ENCODE data around the gene HSPG2. TPM values are rescaled to one million over a fixed set of nuclear protein-coding genes. Genes with fewer than 3 reads are reported as not detected.

The HSPG2 gene
- total and polyA plus RNA-seq, 9 of the 15 experiments (the other 6 are each of a cell fraction or from before 2014, with no cell fraction given), result 0.14 to 160 (median 15.7) TPM

DNA sequence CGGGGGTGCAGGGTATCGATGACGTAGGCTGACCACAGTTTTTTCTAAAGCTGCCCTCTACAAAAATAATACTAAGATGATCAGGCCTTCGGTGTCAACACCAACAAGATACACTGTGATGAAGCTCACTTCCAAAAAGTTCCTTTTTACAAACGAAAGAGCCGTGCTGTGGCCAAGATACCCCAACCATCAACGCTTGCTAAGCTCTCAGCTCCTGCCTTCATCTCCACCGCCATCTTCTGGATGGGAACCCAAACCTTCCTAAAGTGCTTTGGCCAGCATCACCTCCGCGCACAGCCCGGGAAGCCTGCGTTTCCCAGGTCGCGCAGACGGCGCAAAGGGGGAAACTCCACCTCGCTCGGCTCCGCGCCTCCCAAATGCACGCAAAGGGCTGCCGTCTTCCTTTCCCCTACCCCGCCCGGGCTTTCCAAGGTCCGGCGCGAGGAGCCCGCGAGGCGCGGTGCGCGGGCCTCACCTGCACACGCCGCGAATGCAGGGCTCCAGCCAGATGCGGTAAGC lies 154.7 kb downstream of the HSPG2 start (continued):
- TF ChIP-seq, protein P1, sequence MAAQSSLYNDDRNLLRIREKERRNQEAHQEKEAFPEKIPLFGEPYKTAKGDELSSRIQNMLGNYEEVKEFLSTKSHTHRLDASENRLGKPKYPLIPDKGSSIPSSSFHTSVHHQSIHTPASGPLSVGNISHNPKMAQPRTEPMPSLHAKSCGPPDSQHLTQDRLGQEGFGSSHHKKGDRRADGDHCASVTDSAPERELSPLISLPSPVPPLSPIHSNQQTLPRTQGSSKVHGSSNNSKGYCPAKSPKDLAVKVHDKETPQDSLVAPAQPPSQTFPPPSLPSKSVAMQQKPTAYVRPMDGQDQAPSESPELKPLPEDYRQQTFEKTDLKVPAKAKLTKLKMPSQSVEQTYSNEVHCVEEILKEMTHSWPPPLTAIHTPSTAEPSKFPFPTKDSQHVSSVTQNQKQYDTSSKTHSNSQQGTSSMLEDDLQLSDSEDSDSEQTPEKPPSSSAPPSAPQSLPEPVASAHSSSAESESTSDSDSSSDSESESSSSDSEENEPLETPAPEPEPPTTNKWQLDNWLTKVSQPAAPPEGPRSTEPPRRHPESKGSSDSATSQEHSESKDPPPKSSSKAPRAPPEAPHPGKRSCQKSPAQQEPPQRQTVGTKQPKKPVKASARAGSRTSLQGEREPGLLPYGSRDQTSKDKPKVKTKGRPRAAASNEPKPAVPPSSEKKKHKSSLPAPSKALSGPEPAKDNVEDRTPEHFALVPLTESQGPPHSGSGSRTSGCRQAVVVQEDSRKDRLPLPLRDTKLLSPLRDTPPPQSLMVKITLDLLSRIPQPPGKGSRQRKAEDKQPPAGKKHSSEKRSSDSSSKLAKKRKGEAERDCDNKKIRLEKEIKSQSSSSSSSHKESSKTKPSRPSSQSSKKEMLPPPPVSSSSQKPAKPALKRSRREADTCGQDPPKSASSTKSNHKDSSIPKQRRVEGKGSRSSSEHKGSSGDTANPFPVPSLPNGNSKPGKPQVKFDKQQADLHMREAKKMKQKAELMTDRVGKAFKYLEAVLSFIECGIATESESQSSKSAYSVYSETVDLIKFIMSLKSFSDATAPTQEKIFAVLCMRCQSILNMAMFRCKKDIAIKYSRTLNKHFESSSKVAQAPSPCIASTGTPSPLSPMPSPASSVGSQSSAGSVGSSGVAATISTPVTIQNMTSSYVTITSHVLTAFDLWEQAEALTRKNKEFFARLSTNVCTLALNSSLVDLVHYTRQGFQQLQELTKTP (IDR thresholded peaks at IDR 0.05; ENCODE audit: low read depth in 1 of 2, partially characterized antibody in 2 of 2), result peak in 1 of 2 experiments; percentile 63
- TF ChIP-seq DNMT1 (IDR thresholded peaks at IDR 0.05), result no peak
- no peak for TF ChIP-seq ASH1L (IDR thresholded peaks at IDR 0.05; ENCODE audit: borderline replicate concordance, low read depth, partially characterized antibody)
- TF ChIP-seq ZNF77 (CRISPR knock-in tag; IDR thresholded peaks at IDR 0.05), result no peak
- TF ChIP-seq EP400 (IDR thresholded peaks at IDR 0.05), result no peak; the same call in 1 of the 2 replicates
- TF ChIP-seq ZNF347 (CRISPR knock-in tag; IDR thresholded peaks at IDR 0.05; ENCODE audit: low read depth), result no peak
- no peak for TF ChIP-seq GATAD2A (IDR thresholded peaks at IDR 0.05)
- TF ChIP-seq NEUROD1 (IDR thresholded peaks at IDR 0.05; ENCODE audit: borderline replicate concordance, low read depth, low read length, partially characterized antibody), result peak; percentile 38
- TF ChIP-seq CBX2 (IDR thresholded peaks at IDR 0.05; ENCODE audit: insufficient read depth, low read length, poor library complexity, severe bottlenecking), result no peak
- no peak for TF ChIP-seq IRF2 (CRISPR knock-in tag; IDR thresholded peaks at IDR 0.05)
- TF ChIP-seq, protein P2, sequence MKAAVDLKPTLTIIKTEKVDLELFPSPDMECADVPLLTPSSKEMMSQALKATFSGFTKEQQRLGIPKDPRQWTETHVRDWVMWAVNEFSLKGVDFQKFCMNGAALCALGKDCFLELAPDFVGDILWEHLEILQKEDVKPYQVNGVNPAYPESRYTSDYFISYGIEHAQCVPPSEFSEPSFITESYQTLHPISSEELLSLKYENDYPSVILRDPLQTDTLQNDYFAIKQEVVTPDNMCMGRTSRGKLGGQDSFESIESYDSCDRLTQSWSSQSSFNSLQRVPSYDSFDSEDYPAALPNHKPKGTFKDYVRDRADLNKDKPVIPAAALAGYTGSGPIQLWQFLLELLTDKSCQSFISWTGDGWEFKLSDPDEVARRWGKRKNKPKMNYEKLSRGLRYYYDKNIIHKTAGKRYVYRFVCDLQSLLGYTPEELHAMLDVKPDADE (conservative IDR thresholded peaks at IDR 0.05; ENCODE audit: control insufficient read depth, low read depth, low read length), result no peak
- no peak for TF ChIP-seq JUNB (CRISPR knock-in tag; conservative IDR thresholded peaks at IDR 0.05)
- no peak for TF ChIP-seq ZKSCAN8 (CRISPR knock-in tag; IDR thresholded peaks at IDR 0.05)
- no peak for TF ChIP-seq TSC22D4 (tag; IDR thresholded peaks at IDR 0.05)
- 0 out of 2 replicates have a peak, but pooled peaks have one; percentile 65 for TF ChIP-seq SMARCE1 (IDR thresholded peaks at IDR 0.05)
- TF ChIP-seq MAFG (tag; conservative IDR thresholded peaks at IDR 0.05), result no peak
- no peak for TF ChIP-seq PTTG1 (tag; IDR thresholded peaks at IDR 0.05; ENCODE audit: low read depth)
- TF ChIP-seq NCOA4 (IDR thresholded peaks at IDR 0.05; ENCODE audit: partially characterized antibody), result no peak
- peak; percentile 55 for TF ChIP-seq PHF20 (IDR thresholded peaks at IDR 0.05; ENCODE audit: partially characterized antibody)
- TF ChIP-seq NR2C1 (IDR thresholded peaks at IDR 0.05), result no peak
- no peak for TF ChIP-seq NR2C1 (tag; IDR thresholded peaks at IDR 0.05)
- TF ChIP-seq, protein P3, sequence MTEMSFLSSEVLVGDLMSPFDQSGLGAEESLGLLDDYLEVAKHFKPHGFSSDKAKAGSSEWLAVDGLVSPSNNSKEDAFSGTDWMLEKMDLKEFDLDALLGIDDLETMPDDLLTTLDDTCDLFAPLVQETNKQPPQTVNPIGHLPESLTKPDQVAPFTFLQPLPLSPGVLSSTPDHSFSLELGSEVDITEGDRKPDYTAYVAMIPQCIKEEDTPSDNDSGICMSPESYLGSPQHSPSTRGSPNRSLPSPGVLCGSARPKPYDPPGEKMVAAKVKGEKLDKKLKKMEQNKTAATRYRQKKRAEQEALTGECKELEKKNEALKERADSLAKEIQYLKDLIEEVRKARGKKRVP (CRISPR knock-in tag; IDR thresholded peaks at IDR 0.05), result no peak
- TF ChIP-seq ZNF445 (CRISPR knock-in tag; IDR thresholded peaks at IDR 0.05; ENCODE audit: low read depth), result no peak
- TF ChIP-seq SRSF1 (IDR thresholded peaks at IDR 0.05; ENCODE audit: low read depth, low read length), result no peak
- TF ChIP-seq ETS2 (tag; IDR thresholded peaks at IDR 0.05; ENCODE audit: borderline replicate concordance, poor library complexity, severe bottlenecking), result no peak
